ENCODE data around the gene FRG2. TPM values are rescaled to one million over a fixed set of nuclear protein-coding genes. Genes with fewer than 3 reads are reported as not detected.
A peak's percentile ranks its signal among the peaks of the same experiment; 100 is the strongest.

The FRG2 gene
- total RNA-seq, 1 experiment from 2014 or later: not detected

DNA sequence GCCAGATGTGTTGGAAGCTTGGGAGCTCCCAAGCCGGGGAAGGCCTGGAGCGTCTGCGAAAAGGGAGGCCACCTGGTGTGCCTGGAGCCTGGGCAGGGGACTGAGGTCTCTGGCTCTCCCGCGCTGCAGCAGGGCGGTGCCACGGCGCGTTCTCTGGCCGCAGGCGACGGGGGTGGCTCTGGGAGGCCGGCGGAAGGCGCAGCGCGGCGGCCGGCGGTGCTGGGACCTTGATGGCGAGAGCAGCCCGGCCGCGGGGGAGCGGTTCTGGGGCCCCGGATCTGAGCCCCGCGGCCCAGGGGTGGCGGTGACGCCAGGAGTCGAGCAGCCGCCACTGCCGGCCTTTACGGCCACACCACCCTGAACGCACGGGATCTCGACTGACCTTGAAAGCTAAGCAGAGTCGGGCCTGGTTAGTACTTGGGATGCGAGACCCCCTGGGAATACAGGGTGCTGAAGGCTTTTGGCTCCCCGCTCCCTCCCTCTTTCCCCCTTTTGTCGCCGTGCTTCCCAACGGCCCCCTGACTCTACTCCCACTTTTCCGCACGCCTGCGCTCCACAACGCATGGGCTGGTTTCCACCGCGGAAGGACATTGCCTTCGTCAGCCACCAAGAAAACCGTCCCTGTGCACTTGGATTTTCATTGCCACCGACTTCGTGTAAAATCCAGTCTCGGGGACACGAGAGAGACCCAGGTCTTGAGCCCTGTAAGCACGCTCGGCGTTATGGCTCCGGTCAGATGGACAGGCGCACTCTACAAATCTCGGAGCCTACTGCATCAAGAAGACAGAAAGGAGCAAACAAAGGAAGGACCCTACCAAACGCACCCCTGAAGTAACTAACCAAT lies 9.5 kb downstream of the FRG2 start:
- Histone ChIP-seq H2AFZ (ENCODE audit: low read length) (no peak overlapping the region), H3K9me3 (ENCODE audit: control insufficient read depth, low read depth, low read length) (peaks cover 32% of the 10 kb centered on the region), H2BK12ac (ENCODE audit: insufficient read length, low read depth, low read length) (no peak overlapping the region), H3K27ac (ENCODE audit: insufficient read length, low read depth, low read length) (no peak overlapping the region), H3K79me2 (ENCODE audit: insufficient read depth, low read length) (no peaks in the 10 kb centered on the region), H3K4ac (ENCODE audit: low read depth, low read length) (no peak overlapping the region), H3K4me1 (ENCODE audit: insufficient read depth, low read length) (no peaks in the 10 kb centered on the region), H4K8ac (replicated peaks; ENCODE audit: insufficient read length, low read depth, low read length) (no peak overlapping the region), H3K9ac (ENCODE audit: extremely low read depth, insufficient read length, low read length) (no peak overlapping the region), H3K27me3 (ENCODE audit: insufficient read depth, low read length) (peaks cover 45% of the 10 kb centered on the region), H2AK5ac (ENCODE audit: insufficient read length, low read length) (no peak overlapping the region), H3K18ac (ENCODE audit: insufficient read length, low read depth, low read length) (no peak overlapping the region), H4K20me1 (ENCODE audit: control insufficient read depth, insufficient read depth, insufficient read length) (no peaks in the 10 kb centered on the region), H3K56ac (ENCODE audit: insufficient read length, low read depth, low read length) (no peak overlapping the region), H2BK5ac (ENCODE audit: insufficient read length, low read length) (no peak overlapping the region), H3K4me2 (ENCODE audit: insufficient read depth, insufficient read length, low read length) (peak overlapping the region; percentile 16), H3K14ac (ENCODE audit: insufficient read depth, low read length) (no peak overlapping the region), H4K5ac (ENCODE audit: insufficient read length, low read depth, low read length) (no peak overlapping the region), H4K91ac (ENCODE audit: insufficient read length, low read depth, low read length) (no peak overlapping the region), H3K79me1 (ENCODE audit: insufficient read depth, low read depth, low read length, poor library complexity, severe bottlenecking) (no peaks in the 10 kb centered on the region), H2BK15ac (ENCODE audit: low read depth, low read length) (no peak overlapping the region), H2BK120ac (ENCODE audit: low read depth, low read length, poor library complexity, severe bottlenecking) (no peak overlapping the region), H3T11ph (ENCODE audit: low read length) (no peak overlapping the region), H3K23me2 (ENCODE audit: insufficient read length, low read depth, low read length, poor library complexity, severe bottlenecking) (peaks cover 8% of the 10 kb centered on the region), H3K23ac (ENCODE audit: insufficient read length, low read depth, low read length) (no peak overlapping the region), H2BK20ac (ENCODE audit: low read depth, low read length, poor library complexity, severe bottlenecking) (no peak overlapping the region)
- Mint-ChIP-seq H3K4me3 (no peak overlapping the region), H3K9me3 (peaks cover 73 to 87% of the 10 kb centered on the region in 2 experiments), H3K36me3 (ENCODE audit: insufficient read depth in 1 of 3, low read depth in 3 of 3) (peaks cover 31 to 47% (median 33%) of the 10 kb centered on the region in 3 experiments), H3K27ac (no peak overlapping the region), H3K27me3 (ENCODE audit: low read depth) (peaks cover 6% of the 10 kb centered on the region), H3K4me1 (no peaks in the 10 kb centered on the region)
- WGBS (ENCODE audit: extremely low coverage, insufficient read length, low lambda C conversion rate): no CpG with 5 or more reads among the region's 62 CpGs
- peak; percentile 31 for DNase-seq
- TF ChIP-seq, protein P1, sequence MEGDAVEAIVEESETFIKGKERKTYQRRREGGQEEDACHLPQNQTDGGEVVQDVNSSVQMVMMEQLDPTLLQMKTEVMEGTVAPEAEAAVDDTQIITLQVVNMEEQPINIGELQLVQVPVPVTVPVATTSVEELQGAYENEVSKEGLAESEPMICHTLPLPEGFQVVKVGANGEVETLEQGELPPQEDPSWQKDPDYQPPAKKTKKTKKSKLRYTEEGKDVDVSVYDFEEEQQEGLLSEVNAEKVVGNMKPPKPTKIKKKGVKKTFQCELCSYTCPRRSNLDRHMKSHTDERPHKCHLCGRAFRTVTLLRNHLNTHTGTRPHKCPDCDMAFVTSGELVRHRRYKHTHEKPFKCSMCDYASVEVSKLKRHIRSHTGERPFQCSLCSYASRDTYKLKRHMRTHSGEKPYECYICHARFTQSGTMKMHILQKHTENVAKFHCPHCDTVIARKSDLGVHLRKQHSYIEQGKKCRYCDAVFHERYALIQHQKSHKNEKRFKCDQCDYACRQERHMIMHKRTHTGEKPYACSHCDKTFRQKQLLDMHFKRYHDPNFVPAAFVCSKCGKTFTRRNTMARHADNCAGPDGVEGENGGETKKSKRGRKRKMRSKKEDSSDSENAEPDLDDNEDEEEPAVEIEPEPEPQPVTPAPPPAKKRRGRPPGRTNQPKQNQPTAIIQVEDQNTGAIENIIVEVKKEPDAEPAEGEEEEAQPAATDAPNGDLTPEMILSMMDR (conservative IDR thresholded peaks at IDR 0.05): no peak

Measured in H9 (cell line).